OCI-LY7 (cell line): ENCODE results near the gene AUNIP. TPM values are rescaled to one million over a fixed set of nuclear protein-coding genes. Genes with fewer than 3 reads are reported as not detected.

Source experiments
- BruUV-seq: library from RNA; stranded (reverse); fragments of 400-500 nt; replicated peaks from 2 replicates; lab custom pipeline; 2021; lab: Mats Ljungman, UMichigan
- CTCF ChIA-PET: fragments of 300-600 bp; sonication (Branson Sonifier 250); formaldehyde crosslinking; loops from one replicate; lab custom pipeline; 2022; ENCODE audit warnings: antibody characterized with exemption; ENCODE audit not compliant: unreplicated experiment; lab: Charles Lee
- POLR2A ChIA-PET: fragments of 300-600 bp; sonication (Branson Sonifier 250); formaldehyde crosslinking; loops from one replicate; lab custom pipeline; 2022; ENCODE audit warnings: antibody characterized with exemption; lab: Charles Lee
- DNase-seq: peaks from one replicate; pipeline ENCODE4 v3.0.0-alpha.2; 2015; ENCODE audit warnings: low spot score
- H2AFZ ChIP-seq: fragments of 200-600 bp; sonication (generic), shearing (Covaris generic); 2 replicates; pipeline ENCODE4 v1.6.1; 2014; ENCODE audit warnings: mild to moderate bottlenecking, antibody characterized with exemption, low read length, moderate library complexity
- H3K27ac ChIP-seq: fragments of 200-600 bp; sonication (generic); 2 replicates; pipeline ENCODE4 v1.5.1; 2014; ENCODE audit warnings: mixed run types, low read depth, mild to moderate bottlenecking, moderate library complexity, low read length, inconsistent platforms; ENCODE audit not compliant: poor library complexity, severe bottlenecking
- H3K36me3 ChIP-seq: fragments of 200-600 bp; sonication (generic); 2 replicates; pipeline ENCODE4 v1.6.1; 2014; ENCODE audit warnings: mild to moderate bottlenecking, antibody characterized with exemption, low read length, moderate library complexity, mixed read lengths; ENCODE audit not compliant: insufficient read depth
- H3K4me1 ChIP-seq: fragments of 200-600 bp; sonication (generic); 2 replicates; pipeline ENCODE4 v1.5.1; 2014; ENCODE audit warnings: mild to moderate bottlenecking, low read length; ENCODE audit not compliant: insufficient read depth, poor library complexity, severe bottlenecking
- H3K4me2 ChIP-seq: fragments of 200-600 bp; sonication (generic); 2 replicates; pipeline ENCODE4 v1.6.1; 2014; ENCODE audit warnings: mild to moderate bottlenecking, low read length
- H3K4me3 ChIP-seq: fragments of 200-600 bp; sonication (generic); 2 replicates; pipeline ENCODE4 v1.5.1; 2014; ENCODE audit warnings: mild to moderate bottlenecking, low read depth, low read length; ENCODE audit not compliant: poor library complexity, severe bottlenecking
- H3K79me2 ChIP-seq: fragments of 200-600 bp; sonication (generic); 2 replicates; pipeline ENCODE4 v1.6.1; 2016; ENCODE audit warnings: low read depth, mild to moderate bottlenecking, low read length, moderate library complexity, mixed read lengths; ENCODE audit not compliant: insufficient read depth
- H3K9me2 ChIP-seq: fragments of 200-600 bp; sonication (generic); 2 replicates; pipeline ENCODE4 v1.6.1; 2016; ENCODE audit warnings: mild to moderate bottlenecking, low read length, mixed read lengths; ENCODE audit not compliant: insufficient read depth
- H3K9me3 ChIP-seq: fragments of 200-600 bp; sonication (generic); 2 replicates; pipeline ENCODE4 v1.6.1; 2014; ENCODE audit warnings: mild to moderate bottlenecking, mixed run types, low read length, mixed read lengths
- H4K20me1 ChIP-seq: fragments of 200-600 bp; sonication (generic); 2 replicates; pipeline ENCODE4 v1.6.1; 2014; ENCODE audit warnings: mild to moderate bottlenecking, antibody characterized with exemption, low read length, moderate library complexity, mixed read lengths; ENCODE audit not compliant: insufficient read depth
- CTCF ChIP-seq: fragments of 200-600 bp; sonication (generic); conservative IDR thresholded peaks from 2 replicates; pipeline ENCODE4 v1.5.1; 2014; ENCODE audit warnings: mild to moderate bottlenecking, antibody characterized with exemption, low read length, moderate library complexity, mixed read lengths
- EZH2phosphoT487 ChIP-seq: fragments of 200-600 bp; sonication (generic); IDR thresholded peaks from 2 replicates; pipeline ENCODE4 v1.6.1; 2018; ENCODE audit warnings: low read depth, borderline replicate concordance, mild to moderate bottlenecking, mixed run types, antibody characterized with exemption, low read length, moderate library complexity, mixed read lengths
- intact Hi-C: fragments of 100-400 bp; cut with micrococcal nuclease; formaldehyde crosslinking; loops from one replicate; pipeline ENCODE4 v1.10.0; 2022; ENCODE audit not compliant: unreplicated experiment
- total RNA-seq, 2 experiments: library from RNA; depleted of rRNA in 1 of 2; stranded (reverse); fragments of >200 nt in 1 of 2; shearing (Covaris generic) in 1 of 2; gene quantifications; 2 replicates each; pipeline ENCODE4 v1.2.3, GENCODE V29; 2014 to 2022

Gene AUNIP
- total RNA-seq, 2 experiments from 2014 or later, result 15.1 to 21.5 TPM

DNA sequence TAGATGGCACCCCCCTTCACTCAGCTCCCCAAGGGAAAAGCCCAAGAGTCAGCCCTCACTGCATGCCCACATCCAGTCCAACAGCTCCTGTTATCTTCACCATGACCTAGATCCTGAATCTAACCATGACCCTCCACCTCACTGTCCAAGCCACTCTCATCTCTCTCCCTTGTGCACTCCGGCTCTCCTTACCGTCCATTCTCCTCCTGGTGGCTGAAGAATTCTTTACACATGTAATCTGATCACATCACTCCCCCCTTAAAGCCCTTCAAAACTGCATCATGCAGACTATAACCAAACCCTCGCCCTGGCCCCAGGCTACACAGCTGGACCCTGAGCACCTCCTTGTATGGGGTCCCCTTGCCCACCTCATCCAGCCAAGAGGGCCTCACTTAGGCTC lies 30.2 kb upstream of the AUNIP start:
- DNase-seq, result no peak
- H3K9me3 ChIP-seq, result no peaks in the 10 kb centered on the region
- POLR2A ChIA-PET, result interaction anchor here (0.6 kb wide), 2 partner anchors 626 to 1356 kb away, joined by 3 to 7 read pairs; no protein-coding TSS in a partner anchor
- intact Hi-C loops, result no loop called here
- no TSS peak for BruUV-seq
- no peaks in the 10 kb centered on the region for H3K9me2 ChIP-seq
- H3K4me3 ChIP-seq, result no peak overlapping the region
- H3K4me1 ChIP-seq, result no peaks in the 10 kb centered on the region
- no peak overlapping the region for H3K4me2 ChIP-seq
- H3K27ac ChIP-seq, result no peak overlapping the region
- no peak for TF ChIP-seq CTCF
- TF ChIP-seq EZH2phosphoT487, result no peak
- peaks cover 11% of the 10 kb centered on the region for H3K36me3 ChIP-seq
- H4K20me1 ChIP-seq, result no peaks in the 10 kb centered on the region
- H3K79me2 ChIP-seq, result no peaks in the 10 kb centered on the region
- CTCF ChIA-PET, result no interaction called here
- no peak overlapping the region for H2AFZ ChIP-seq

DNA sequence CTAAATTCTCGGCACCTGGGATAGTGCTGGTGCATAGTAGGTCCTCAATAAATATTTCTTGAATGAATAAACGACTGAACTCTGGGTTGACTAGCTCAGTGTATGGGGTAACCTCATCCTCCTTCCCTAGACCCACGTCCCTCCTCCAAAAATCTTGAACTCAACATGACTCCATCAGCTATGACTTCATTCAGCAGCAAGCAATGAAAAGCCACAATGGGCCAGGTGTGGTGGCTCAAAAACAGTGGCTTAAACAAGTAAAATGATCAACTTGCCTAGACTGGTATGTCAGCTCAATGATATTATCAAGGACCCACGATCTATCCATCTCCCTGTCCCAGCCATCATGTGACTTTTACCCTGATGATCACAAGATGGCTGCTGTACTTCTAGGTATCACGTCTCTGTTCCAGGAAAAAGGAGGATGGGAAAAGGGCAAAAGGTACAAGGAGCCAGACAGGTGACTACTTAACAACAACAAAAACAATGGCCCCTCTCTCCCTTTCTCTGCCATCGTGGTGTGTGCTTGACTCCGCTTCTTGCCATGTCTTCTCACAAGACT lies 29.2 kb upstream of the AUNIP start:
- ChIA-PET CTCF (no interaction called here), POLR2A (interaction anchor here (0.5 kb wide), 1 partner anchor 141 kb away, joined by 4 read pairs; no protein-coding TSS in a partner anchor)
- H3K27ac ChIP-seq, result no peak overlapping the region
- no peak overlapping the region for H2AFZ ChIP-seq
- TF ChIP-seq CTCF (no peak), EZH2phosphoT487 (no peak)
- no peaks in the 10 kb centered on the region for H4K20me1 ChIP-seq
- no peak for DNase-seq
- no peak overlapping the region for H3K4me2 ChIP-seq
- intact Hi-C loops, result no loop called here
- no peak overlapping the region for H3K4me3 ChIP-seq
- no peaks in the 10 kb centered on the region for H3K79me2 ChIP-seq
- no peaks in the 10 kb centered on the region for H3K9me3 ChIP-seq
- no peaks in the 10 kb centered on the region for H3K9me2 ChIP-seq
- no peaks in the 10 kb centered on the region for H3K4me1 ChIP-seq
- H3K36me3 ChIP-seq, result peaks cover 4% of the 10 kb centered on the region; the same call in 1 of the 2 replicates
- BruUV-seq, result no TSS peak

- no TSS peak for BruUV-seq
- Histone ChIP-seq H3K4me2 (no peak overlapping the region), H3K27ac (no peak overlapping the region), H3K4me1 (no peaks in the 10 kb centered on the region), H3K9me2 (no peaks in the 10 kb centered on the region), H4K20me1 (no peaks in the 10 kb centered on the region), H3K79me2 (no peaks in the 10 kb centered on the region), H3K4me3 (no peak overlapping the region), H3K36me3 (peaks cover 4% of the 10 kb centered on the region; the same call in 1 of the 2 replicates), H2AFZ (no peak overlapping the region), H3K9me3 (no peaks in the 10 kb centered on the region)
- DNase-seq, result no peak
- CTCF ChIA-PET, result no interaction called here
- TF ChIP-seq CTCF, result no peak
- no peak for TF ChIP-seq EZH2phosphoT487
- intact Hi-C loops, result no loop called here
- POLR2A ChIA-PET, result no interaction called here
Observed at GRCh38 chr1:25885602-25886001, 26.3 kb upstream of the AUNIP start.
